ENCODE data around the gene CDR2L.

CDR2L gene

GRCh38 chr17:74987418-74987908 is at the start of gene CDR2L:
TSS of gene CDR2L (plus strand) at chr17:74987632. CDS start at chr17:74988044, 412 bp downstream.
- peak within 1 kb of the TSS; percentile 46 for H3K4me3 ChIP-seq (ENCODE audit: low read depth, low read length)
- TF ChIP-seq, protein P1, sequence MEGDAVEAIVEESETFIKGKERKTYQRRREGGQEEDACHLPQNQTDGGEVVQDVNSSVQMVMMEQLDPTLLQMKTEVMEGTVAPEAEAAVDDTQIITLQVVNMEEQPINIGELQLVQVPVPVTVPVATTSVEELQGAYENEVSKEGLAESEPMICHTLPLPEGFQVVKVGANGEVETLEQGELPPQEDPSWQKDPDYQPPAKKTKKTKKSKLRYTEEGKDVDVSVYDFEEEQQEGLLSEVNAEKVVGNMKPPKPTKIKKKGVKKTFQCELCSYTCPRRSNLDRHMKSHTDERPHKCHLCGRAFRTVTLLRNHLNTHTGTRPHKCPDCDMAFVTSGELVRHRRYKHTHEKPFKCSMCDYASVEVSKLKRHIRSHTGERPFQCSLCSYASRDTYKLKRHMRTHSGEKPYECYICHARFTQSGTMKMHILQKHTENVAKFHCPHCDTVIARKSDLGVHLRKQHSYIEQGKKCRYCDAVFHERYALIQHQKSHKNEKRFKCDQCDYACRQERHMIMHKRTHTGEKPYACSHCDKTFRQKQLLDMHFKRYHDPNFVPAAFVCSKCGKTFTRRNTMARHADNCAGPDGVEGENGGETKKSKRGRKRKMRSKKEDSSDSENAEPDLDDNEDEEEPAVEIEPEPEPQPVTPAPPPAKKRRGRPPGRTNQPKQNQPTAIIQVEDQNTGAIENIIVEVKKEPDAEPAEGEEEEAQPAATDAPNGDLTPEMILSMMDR (IDR thresholded peaks at IDR 0.05; ENCODE audit: insufficient read depth, low read depth, low read length, missing control alignments): no peak
- DNase-seq (ENCODE audit: low read depth): peak; percentile 88

- TF ChIP-seq, protein P1 (IDR thresholded peaks at IDR 0.05; ENCODE audit: insufficient read depth, low read depth, low read length, missing control alignments): no peak
- no peak for DNase-seq (ENCODE audit: low read depth)
- H3K4me3 ChIP-seq (ENCODE audit: low read depth, low read length): no peak overlapping the region
Observed at GRCh38 chr17:74938194-74938950, 49.1 kb upstream of the CDR2L start.

DNA sequence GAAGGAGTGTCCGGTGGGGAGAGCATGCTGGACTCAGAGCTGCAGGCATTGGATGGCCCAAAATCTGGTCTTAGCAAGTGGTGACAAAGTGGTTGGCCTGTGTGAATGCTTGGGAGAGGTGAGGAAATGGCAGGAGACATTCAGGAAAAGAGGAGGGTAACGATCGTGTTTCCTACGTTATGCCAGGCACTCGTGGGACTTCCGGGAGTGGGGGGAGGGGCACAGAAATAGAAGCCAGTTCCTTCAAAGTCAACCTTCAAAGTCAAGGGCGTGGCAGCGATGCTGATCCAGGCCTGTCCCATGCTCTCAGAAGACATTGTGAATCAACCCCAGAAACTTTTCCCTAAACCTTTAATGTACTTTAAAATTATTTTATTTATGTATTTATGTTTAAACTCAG is 47.9 kb upstream of the CDR2L start:
- TF ChIP-seq, protein P1 (IDR thresholded peaks at IDR 0.05; ENCODE audit: insufficient read depth, low read depth, low read length, missing control alignments): no peak
- no peak overlapping the region for H3K4me3 ChIP-seq (ENCODE audit: low read depth, low read length)
- DNase-seq (ENCODE audit: low read depth): no peak

- H3K4me3 ChIP-seq (ENCODE audit: low read depth, low read length): no peak overlapping the region
- DNase-seq (ENCODE audit: low read depth): no peak
- TF ChIP-seq, protein P1 (IDR thresholded peaks at IDR 0.05; ENCODE audit: insufficient read depth, low read depth, low read length, missing control alignments): no peak
Observed at GRCh38 chr17:74941128-74941725, 46.2 kb upstream of the CDR2L start.

DNA sequence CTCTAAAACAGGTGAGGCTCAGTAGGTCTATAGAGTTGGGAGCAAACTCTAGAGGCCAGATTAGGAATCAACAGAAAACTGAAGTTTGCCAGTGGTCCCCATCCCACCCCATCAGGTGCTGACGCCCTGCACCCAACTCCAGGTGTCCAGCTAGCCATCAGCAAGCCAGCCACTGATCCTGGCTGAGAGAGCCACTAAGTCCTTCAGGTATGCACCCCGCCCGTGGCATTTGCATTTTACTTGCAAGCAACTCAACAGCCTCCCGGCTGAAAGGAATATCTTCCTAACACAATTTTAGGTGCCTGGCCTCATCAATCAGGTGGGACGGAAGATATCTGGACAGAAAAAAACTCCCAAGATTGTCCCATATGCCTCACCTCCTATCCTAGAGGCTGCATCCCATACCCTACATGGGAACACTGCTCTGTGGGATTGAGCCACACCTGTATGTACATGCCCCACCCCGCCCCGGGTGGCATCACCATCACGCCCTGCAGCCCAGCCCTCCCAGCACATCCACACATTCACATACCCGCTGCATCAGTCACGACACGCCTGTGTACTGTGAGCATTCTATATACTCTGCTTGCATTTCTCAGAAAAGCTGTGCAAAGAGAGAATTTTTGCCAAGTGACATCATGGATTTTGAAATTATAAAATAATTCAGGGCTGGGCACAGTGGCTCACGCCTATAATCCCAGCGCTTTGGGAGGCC is 43.5 kb upstream of the CDR2L start:
- no peak for DNase-seq (ENCODE audit: low read depth)
- no peak overlapping the region for H3K4me3 ChIP-seq (ENCODE audit: low read depth, low read length)
- TF ChIP-seq, protein P1 (IDR thresholded peaks at IDR 0.05; ENCODE audit: insufficient read depth, low read depth, low read length, missing control alignments): no peak

GRCh38 chr17:74945543-74945942 is 41.9 kb upstream of the CDR2L start:
- H3K4me3 ChIP-seq (ENCODE audit: low read depth, low read length): peak overlapping the region; percentile 21
- peak; percentile 79 for DNase-seq (ENCODE audit: low read depth)
- TF ChIP-seq, protein P1 (IDR thresholded peaks at IDR 0.05; ENCODE audit: insufficient read depth, low read depth, low read length, missing control alignments): no peak
